ENCODE results near the gene WFS1.

The WFS1 gene

GRCh38 chr4:6252051-6252450 is 17.6 kb upstream of the WFS1 start:
- no peak for TF ChIP-seq CTCF (IDR thresholded peaks at IDR 0.05)
- H3K4me1 Mint-ChIP-seq = peaks cover 7% of the 10 kb centered on the region
- H3K27ac Mint-ChIP-seq = no peak overlapping the region
- H3K9me3 Mint-ChIP-seq = peaks cover 4% of the 10 kb centered on the region
- H3K36me3 Mint-ChIP-seq (ENCODE audit: low read depth) = no peaks in the 10 kb centered on the region
- H3K27me3 Mint-ChIP-seq (ENCODE audit: low read depth, poor library complexity) = peaks cover 49% of the 10 kb centered on the region
- no peak overlapping the region for H3K4me3 Mint-ChIP-seq
- DNase-seq = no peak

DNA sequence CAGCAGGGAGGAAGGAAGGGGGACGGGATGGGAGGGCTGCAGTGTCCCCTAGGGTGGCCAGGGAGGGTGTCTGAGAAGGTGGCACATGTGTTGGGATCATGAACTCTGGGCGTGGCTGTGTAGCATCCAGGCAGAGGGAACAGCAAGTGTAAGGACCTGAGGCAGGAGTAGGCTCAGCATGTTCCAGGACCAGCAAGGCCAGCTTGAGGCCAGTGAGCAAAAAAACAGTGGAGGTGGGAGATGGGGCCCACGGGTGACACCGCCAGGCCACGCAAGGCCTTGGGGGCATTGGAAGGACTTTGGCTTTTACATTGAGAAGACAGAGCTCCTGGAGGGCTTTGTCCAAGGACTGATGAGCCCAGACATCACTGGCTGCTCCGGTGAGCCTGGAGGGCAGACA is 16.5 kb upstream of the WFS1 start:
- no peak for TF ChIP-seq CTCF (IDR thresholded peaks at IDR 0.05)
- Mint-ChIP-seq H3K4me1 (peaks cover 16% of the 10 kb centered on the region), H3K4me3 (no peak overlapping the region), H3K9me3 (peaks cover 4% of the 10 kb centered on the region), H3K36me3 (ENCODE audit: low read depth) (no peaks in the 10 kb centered on the region), H3K27me3 (ENCODE audit: low read depth, poor library complexity) (peaks cover 51% of the 10 kb centered on the region), H3K27ac (no peak overlapping the region)
- no peak for DNase-seq

GRCh38 chr4:6253961-6254360 is 15.7 kb upstream of the WFS1 start:
- no peaks in the 10 kb centered on the region for H3K36me3 Mint-ChIP-seq (ENCODE audit: low read depth)
- H3K4me3 Mint-ChIP-seq = no peak overlapping the region
- DNase-seq = no peak
- peaks cover 4% of the 10 kb centered on the region for H3K9me3 Mint-ChIP-seq
- no peak for TF ChIP-seq CTCF (IDR thresholded peaks at IDR 0.05)
- H3K27ac Mint-ChIP-seq = no peak overlapping the region
- H3K27me3 Mint-ChIP-seq (ENCODE audit: low read depth, poor library complexity) = peaks cover 45% of the 10 kb centered on the region
- peaks cover 16% of the 10 kb centered on the region for H3K4me1 Mint-ChIP-seq

GRCh38 chr4:6256141-6256540 is 13.5 kb upstream of the WFS1 start:
- H3K27ac Mint-ChIP-seq = no peak overlapping the region
- H3K4me1 Mint-ChIP-seq = peaks cover 16% of the 10 kb centered on the region
- H3K36me3 Mint-ChIP-seq (ENCODE audit: low read depth) = no peaks in the 10 kb centered on the region
- TF ChIP-seq CTCF (IDR thresholded peaks at IDR 0.05) = no peak
- peaks cover 46% of the 10 kb centered on the region for H3K27me3 Mint-ChIP-seq (ENCODE audit: low read depth, poor library complexity)
- H3K9me3 Mint-ChIP-seq = peaks cover 4% of the 10 kb centered on the region
- no peak overlapping the region for H3K4me3 Mint-ChIP-seq
- DNase-seq = no peak

DNA sequence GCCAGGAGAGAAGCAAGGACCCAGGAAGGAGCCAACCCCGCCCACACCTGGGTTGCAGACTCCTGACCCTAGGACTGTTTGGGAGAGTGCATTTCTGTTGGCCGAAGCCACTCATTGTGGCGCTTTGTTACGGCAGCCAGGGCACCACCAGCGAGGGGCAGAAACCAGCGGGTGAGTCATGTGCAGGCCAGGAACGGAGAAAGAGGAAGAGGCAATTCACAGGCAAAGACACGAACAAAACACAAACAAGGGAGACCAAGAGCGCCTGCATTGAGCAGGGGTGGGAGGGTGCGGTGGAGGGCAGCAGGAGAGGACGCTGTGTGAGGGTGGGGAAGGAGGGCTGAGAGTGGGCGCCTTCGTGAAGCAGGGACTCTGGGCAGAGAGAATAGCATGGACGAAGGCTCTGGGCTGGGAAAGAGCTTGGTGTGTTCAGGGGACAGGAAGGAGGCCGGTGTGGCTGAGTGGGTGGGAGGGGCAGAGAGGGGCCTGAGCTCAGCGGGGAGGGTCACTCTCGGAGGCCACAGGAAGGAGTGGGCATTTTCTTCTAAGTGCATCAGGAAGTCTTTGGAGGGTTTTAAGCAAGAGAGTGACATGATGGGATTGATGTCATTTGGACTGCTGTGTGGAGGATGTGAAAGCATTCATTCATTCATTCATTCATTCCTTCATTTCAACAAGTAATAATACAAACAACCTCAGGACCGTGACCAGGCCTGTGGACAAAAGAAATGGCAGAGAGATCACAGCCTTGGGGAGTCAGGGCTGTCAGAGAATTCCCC is 12.2 kb upstream of the WFS1 start:
- Mint-ChIP-seq H3K9me3 (peaks cover 4% of the 10 kb centered on the region), H3K4me1 (peaks cover 16% of the 10 kb centered on the region), H3K4me3 (peak overlapping the region; percentile 75), H3K36me3 (ENCODE audit: low read depth) (no peaks in the 10 kb centered on the region), H3K27ac (peak overlapping the region; percentile 89), H3K27me3 (ENCODE audit: low read depth, poor library complexity) (peaks cover 52% of the 10 kb centered on the region)
- no peak for DNase-seq
- TF ChIP-seq CTCF (IDR thresholded peaks at IDR 0.05) = no peak

DNA sequence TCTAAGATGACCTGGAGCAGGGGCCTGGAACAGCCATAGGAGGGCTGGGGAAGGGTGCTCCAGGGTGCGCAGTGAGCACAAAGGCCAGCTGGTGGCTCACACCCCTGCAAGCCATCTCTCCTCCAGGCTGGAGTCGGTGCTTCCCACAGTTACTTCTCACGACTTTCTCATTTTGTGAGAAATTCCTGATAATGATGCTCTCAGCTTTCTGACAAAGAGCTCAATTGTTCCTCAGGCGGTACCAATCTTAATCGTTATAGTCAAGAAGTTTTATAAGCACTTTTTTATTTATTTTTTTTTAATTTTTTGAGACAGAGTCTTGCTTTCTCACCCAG is 11.7 kb upstream of the WFS1 start:
- no peak for DNase-seq

More for the DNA sequence above, 11.7 kb upstream of the WFS1 start:
- Mint-ChIP-seq H3K4me3 (no peak overlapping the region), H3K27me3 (ENCODE audit: low read depth, poor library complexity) (peaks cover 48% of the 10 kb centered on the region), H3K9me3 (peaks cover 4% of the 10 kb centered on the region), H3K27ac (no peak overlapping the region), H3K4me1 (peaks cover 16% of the 10 kb centered on the region), H3K36me3 (ENCODE audit: low read depth) (no peaks in the 10 kb centered on the region)
- TF ChIP-seq CTCF (IDR thresholded peaks at IDR 0.05) = no peak
